ENCODE measurements around the gene ABHD16A. TPM values are rescaled to one million over a fixed set of nuclear protein-coding genes. Genes with fewer than 3 reads are reported as not detected.
"Not testable (repeated sequence)": the region's sequence is repeated elsewhere in the genome, so short reads cannot be mapped to it uniquely, and the experiment has no call there.

The ABHD16A gene
- total RNA-seq, 4 donors from 2014 or later = 39.2 to 82.9 (median 57.5) TPM

DNA sequence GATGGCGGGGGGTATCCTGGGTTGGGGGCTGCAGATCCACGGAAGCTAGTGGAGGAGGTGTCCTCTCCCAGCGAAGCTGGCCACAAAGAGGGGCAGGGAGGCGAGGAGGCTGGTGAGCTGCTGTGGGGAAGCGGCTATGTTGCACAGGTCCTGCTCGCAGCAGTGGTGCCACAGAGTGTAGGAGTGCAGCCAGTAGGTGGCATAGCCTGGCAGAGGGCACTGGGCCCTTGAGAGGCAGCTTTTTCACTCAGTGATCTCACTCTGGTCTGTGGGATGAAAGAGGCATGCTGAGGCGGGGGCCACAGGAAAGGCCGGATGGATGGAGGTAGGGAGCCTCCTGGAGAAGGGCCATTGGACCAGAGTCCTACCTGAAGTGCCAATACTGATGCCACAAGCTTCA is 9.2 kb upstream of the ABHD16A start:
- H3K4me1 ChIP-seq = no peaks in the 10 kb centered on the region
- intact Hi-C loops (cut with DNase I; ENCODE audit: low total_unique reads) = no loop called here
- H3K4me3 ChIP-seq = no peak overlapping the region
- H3K36me3 ChIP-seq = no peaks in the 10 kb centered on the region
- H3K27me3 ChIP-seq = no peaks in the 10 kb centered on the region
- DNase-seq (no peak), ATAC-seq (no peak)
- no peak for TF ChIP-seq POLR2A (IDR thresholded peaks at IDR 0.05)
- TF ChIP-seq, protein P1, sequence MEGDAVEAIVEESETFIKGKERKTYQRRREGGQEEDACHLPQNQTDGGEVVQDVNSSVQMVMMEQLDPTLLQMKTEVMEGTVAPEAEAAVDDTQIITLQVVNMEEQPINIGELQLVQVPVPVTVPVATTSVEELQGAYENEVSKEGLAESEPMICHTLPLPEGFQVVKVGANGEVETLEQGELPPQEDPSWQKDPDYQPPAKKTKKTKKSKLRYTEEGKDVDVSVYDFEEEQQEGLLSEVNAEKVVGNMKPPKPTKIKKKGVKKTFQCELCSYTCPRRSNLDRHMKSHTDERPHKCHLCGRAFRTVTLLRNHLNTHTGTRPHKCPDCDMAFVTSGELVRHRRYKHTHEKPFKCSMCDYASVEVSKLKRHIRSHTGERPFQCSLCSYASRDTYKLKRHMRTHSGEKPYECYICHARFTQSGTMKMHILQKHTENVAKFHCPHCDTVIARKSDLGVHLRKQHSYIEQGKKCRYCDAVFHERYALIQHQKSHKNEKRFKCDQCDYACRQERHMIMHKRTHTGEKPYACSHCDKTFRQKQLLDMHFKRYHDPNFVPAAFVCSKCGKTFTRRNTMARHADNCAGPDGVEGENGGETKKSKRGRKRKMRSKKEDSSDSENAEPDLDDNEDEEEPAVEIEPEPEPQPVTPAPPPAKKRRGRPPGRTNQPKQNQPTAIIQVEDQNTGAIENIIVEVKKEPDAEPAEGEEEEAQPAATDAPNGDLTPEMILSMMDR (IDR thresholded peaks at IDR 0.05 in 4 of 5, conservative IDR thresholded peaks at IDR 0.05 in 1 of 5) = no peak
- H3K27ac ChIP-seq = no peak overlapping the region
- in situ Hi-C loops (cut with MboI; ENCODE audit: low sequenced_read_pairs in 4 of 4) = no loop called here
- H3K9me3 ChIP-seq = no peaks in the 10 kb centered on the region

DNA sequence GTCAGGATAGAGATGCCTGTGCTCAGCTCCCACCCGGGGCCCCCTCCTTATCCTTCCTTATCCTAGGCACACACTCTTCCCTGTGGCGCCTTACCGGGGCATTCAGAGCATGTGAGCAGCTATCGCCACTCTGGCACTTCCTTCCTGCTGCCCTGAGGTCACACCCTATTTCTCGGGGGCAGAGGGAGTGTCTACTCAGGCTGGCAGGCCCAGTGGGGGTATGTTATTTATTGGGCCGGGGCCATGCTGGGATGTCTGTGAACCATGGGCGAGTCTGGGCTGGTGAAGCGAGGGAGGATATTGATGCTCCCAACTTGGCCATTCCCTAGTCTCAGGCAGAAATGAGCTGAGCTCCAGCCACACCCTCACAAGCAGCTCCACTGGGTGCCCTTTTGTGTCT is 8.1 kb upstream of the ABHD16A start:
- no peak for TF ChIP-seq POLR2A (IDR thresholded peaks at IDR 0.05)
- TF ChIP-seq, protein P1 (IDR thresholded peaks at IDR 0.05 in 4 of 5, conservative IDR thresholded peaks at IDR 0.05 in 1 of 5) = no peak
- no peaks in the 10 kb centered on the region for H3K27me3 ChIP-seq
- H3K9me3 ChIP-seq = no peaks in the 10 kb centered on the region
- DNase-seq (no peak), ATAC-seq (no peak)
- intact Hi-C loops (cut with DNase I; ENCODE audit: low total_unique reads) (no loop called here), in situ Hi-C loops (cut with MboI; ENCODE audit: low sequenced_read_pairs in 4 of 4) (no loop called here)
- no peak overlapping the region for H3K27ac ChIP-seq
- no peaks in the 10 kb centered on the region for H3K4me1 ChIP-seq
- H3K4me3 ChIP-seq = no peak overlapping the region
- H3K36me3 ChIP-seq = no peaks in the 10 kb centered on the region

DNA sequence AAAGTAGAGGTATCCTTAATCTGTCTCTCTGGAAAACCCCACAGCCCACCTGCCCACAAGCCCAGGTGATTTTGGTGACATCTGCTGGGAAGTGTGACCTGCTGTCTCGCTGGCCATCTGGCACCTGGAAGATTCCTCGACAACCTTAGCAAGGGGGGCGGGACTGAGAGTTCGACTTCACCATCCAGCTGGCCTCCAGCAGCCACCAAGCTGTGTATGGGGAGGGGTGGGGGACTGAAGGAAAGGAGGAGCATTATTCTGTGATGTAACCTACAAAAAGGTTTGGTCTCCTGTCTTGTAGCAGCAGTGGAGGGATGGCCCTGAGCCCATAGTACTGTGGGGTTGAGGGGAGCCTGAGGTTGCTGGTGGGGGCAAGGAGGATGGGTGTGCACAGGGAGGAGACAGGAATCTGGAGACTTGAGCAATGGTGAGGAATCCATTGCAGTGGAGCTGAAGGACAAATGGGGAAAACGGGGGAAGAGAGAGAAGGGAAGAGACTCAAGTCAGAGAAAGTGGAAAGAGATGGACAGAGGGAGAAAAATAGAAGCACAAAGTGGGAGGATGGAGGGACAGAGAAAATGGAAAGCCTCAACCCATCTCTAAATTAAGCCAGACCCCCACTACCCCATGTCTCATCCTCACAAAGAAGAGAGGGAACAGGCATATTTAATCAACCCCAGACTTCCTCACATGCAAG is 7.5 kb upstream of the ABHD16A start:
- in situ Hi-C loops (cut with MboI; ENCODE audit: low sequenced_read_pairs in 4 of 4) (no loop called here), intact Hi-C loops (cut with DNase I; ENCODE audit: low total_unique reads) (no loop called here)
- DNase-seq (no peak), ATAC-seq (no peak)
- no peak overlapping the region for H3K4me3 ChIP-seq
- no peaks in the 10 kb centered on the region for H3K36me3 ChIP-seq
- TF ChIP-seq, protein P1 (IDR thresholded peaks at IDR 0.05 in 4 of 5, conservative IDR thresholded peaks at IDR 0.05 in 1 of 5) = no peak
- no peak for TF ChIP-seq POLR2A (IDR thresholded peaks at IDR 0.05)
- H3K4me1 ChIP-seq = no peaks in the 10 kb centered on the region
- H3K9me3 ChIP-seq = no peaks in the 10 kb centered on the region
- H3K27ac ChIP-seq = no peak overlapping the region
- H3K27me3 ChIP-seq = no peaks in the 10 kb centered on the region

DNA sequence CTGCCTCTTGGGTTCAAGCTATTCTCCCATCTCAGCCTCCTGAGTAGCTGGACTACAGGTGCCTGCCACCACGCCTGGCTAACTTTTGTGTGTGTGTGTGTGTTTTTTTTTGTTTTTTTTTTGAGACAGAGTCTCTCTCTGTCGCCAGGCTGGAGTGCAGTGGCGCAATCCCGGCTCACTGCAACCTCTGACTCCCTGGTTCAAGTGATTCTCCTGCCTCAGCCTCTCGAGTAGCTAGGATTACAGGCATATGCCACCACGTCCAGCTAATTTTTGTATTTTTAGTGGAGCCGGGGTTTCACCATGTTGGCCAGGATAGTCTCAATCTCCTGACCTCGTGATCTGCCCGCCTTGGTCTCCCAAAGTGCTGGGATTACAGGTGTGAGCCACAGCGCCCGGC is 6.0 kb upstream of the ABHD16A start:
- intact Hi-C loops (cut with DNase I; ENCODE audit: low total_unique reads); ATAC-seq; H3K36me3 ChIP-seq; H3K4me1 ChIP-seq; DNase-seq; H3K27me3 ChIP-seq; H3K27ac ChIP-seq; H3K9me3 ChIP-seq; H3K4me3 ChIP-seq; in situ Hi-C loops (cut with MboI; ENCODE audit: low sequenced_read_pairs in 4 of 4): not testable (repeated sequence)

DNA sequence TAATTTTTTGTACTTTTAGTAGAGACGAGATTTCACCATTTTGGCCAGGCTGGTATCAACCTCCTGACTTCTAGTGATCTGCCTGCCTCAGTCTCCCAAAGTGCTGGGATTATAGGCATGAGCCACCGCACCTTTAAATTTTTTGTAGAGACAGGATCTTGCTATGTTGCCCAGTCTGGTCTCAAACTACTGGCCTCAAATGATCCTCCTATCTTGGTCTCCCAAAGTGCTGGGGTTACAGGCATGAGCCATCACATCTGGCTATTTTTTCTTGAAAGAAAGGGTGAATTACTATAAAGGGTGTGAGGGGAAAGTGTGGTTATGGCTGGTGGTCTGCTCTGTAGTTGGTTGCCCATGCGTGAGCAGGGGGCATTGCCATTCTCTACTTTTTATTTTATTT is 5.1 kb upstream of the ABHD16A start:
- Histone ChIP-seq H3K27me3 (no peaks in the 10 kb centered on the region), H3K27ac (no peak overlapping the region), H3K9me3 (no peaks in the 10 kb centered on the region), H3K36me3 (no peaks in the 10 kb centered on the region), H3K4me1 (peaks cover 3% of the 10 kb centered on the region in 2 donors), H3K4me3 (no peak overlapping the region)
- DNase-seq (no peak), ATAC-seq (no peak)
- TF ChIP-seq POLR2A (IDR thresholded peaks at IDR 0.05) = no peak
- TF ChIP-seq, protein P1 (IDR thresholded peaks at IDR 0.05 in 4 of 5, conservative IDR thresholded peaks at IDR 0.05 in 1 of 5) = no peak
- intact Hi-C loops (cut with DNase I; ENCODE audit: low total_unique reads) (no loop called here), in situ Hi-C loops (cut with MboI; ENCODE audit: low sequenced_read_pairs in 4 of 4) (no loop called here)
